Caco-2 (cell line): ENCODE data around the gene KCNH4. TPM values are rescaled to one million over a fixed set of nuclear protein-coding genes. Genes with fewer than 3 reads are reported as not detected.

Experiments used
- BruUV-seq: library from RNA; stranded (reverse); fragments of 400-500 nt; replicated peaks from 2 replicates; lab custom pipeline; 2021; lab: Mats Ljungman, UMichigan
- CTCF ChIA-PET: fragments of 300-600 bp; sonication (Branson Sonifier 250); formaldehyde crosslinking; loops from one replicate; lab custom pipeline; 2022; ENCODE audit warnings: antibody characterized with exemption; lab: Charles Lee
- POLR2A ChIA-PET: fragments of 300-600 bp; sonication (Branson Sonifier 250); formaldehyde crosslinking; loops from one replicate; lab custom pipeline; 2022; ENCODE audit warnings: antibody characterized with exemption; lab: Charles Lee
- DNase-seq, 2 experiments: peaks; one replicate each; pipeline versions ENCODE4 v3.0.0 to v3.0.0-alpha.2; 2020 to 2022
- H3K27me3 ChIP-seq: replicated peaks from 2 replicates; pipeline ENCODE4 v1.6.0; 2011; ENCODE audit warnings: low read length; ENCODE audit not compliant: control insufficient read depth, insufficient read depth
- H3K36me3 ChIP-seq: 2 replicates; pipeline ENCODE4 v1.5.1; 2011; ENCODE audit warnings: low read length; ENCODE audit not compliant: control insufficient read depth, insufficient read depth
- H3K4me1 ChIP-seq: fragments of 250-450 bp; sonication (Bioruptor Pico); 2 replicates; pipeline ENCODE4 v1.5.1; 2020; ENCODE audit warnings: mild to moderate bottlenecking
- H3K4me3 ChIP-seq: 2 replicates; pipeline ENCODE4 v1.5.1; 2011; ENCODE audit warnings: low read depth, mild to moderate bottlenecking, control low read depth, low read length
- H3K9me3 ChIP-seq: fragments of 250-450 bp; sonication (Bioruptor Pico); 2 replicates; pipeline ENCODE4 v1.5.1; 2020; ENCODE audit warnings: mild to moderate bottlenecking, moderate library complexity
- H3K27ac Mint-ChIP-seq: one replicate; pipeline ENCODE4 v1.8.0; 2022; ENCODE audit warnings: mixed read lengths; ENCODE audit not compliant: unreplicated experiment
- H3K27me3 Mint-ChIP-seq: one replicate; pipeline ENCODE4 v1.8.0; 2022; ENCODE audit warnings: mixed read lengths; ENCODE audit not compliant: insufficient read depth, unreplicated experiment
- H3K36me3 Mint-ChIP-seq: one replicate; pipeline ENCODE4 v1.8.0; 2022; ENCODE audit warnings: mild to moderate bottlenecking, mixed read lengths; ENCODE audit not compliant: insufficient read depth, unreplicated experiment
- H3K4me1 Mint-ChIP-seq: one replicate; pipeline ENCODE4 v1.8.0; 2022; ENCODE audit warnings: low read depth, mixed read lengths; ENCODE audit not compliant: unreplicated experiment
- H3K4me3 Mint-ChIP-seq: one replicate; pipeline ENCODE4 v1.8.0; 2022; ENCODE audit warnings: mild to moderate bottlenecking, moderate library complexity, mixed read lengths; ENCODE audit not compliant: unreplicated experiment
- H3K9me3 Mint-ChIP-seq: one replicate; pipeline ENCODE4 v1.8.0; 2022; ENCODE audit warnings: mixed read lengths; ENCODE audit not compliant: unreplicated experiment
- intact Hi-C: fragments of 100-400 bp; cut with micrococcal nuclease; formaldehyde crosslinking; loops from one replicate; pipeline ENCODE4 v1.10.0; 2022; ENCODE audit not compliant: unreplicated experiment
- total RNA-seq: library from RNA; stranded (reverse); gene quantifications from 2 replicates; pipeline ENCODE4 v1.2.3, GENCODE V29; 2022
- TF ChIP-seq, protein P1 (sequence below), 2 experiments: fragments of 200-600 bp in 1 of 2; IDR thresholded peaks; 1 replicate in 1 of 2; 2 replicates in 1 of 2; pipeline versions ENCODE4 v1.5.1 to v1.8.0; 2011 to 2022; ENCODE audit warnings: antibody characterized with exemption in 1 of 2, control low read depth in 1 of 2, inconsistent platforms in 1 of 2, low read depth in 1 of 2, low read length in 1 of 2, mild to moderate bottlenecking in 1 of 2, moderate library complexity in 1 of 2; ENCODE audit not compliant: insufficient read depth in 1 of 2, severe bottlenecking in 1 of 2, unreplicated experiment in 1 of 2

Gene KCNH4
- total RNA-seq, 1 experiment from 2014 or later, result 0.07 TPM

DNA sequence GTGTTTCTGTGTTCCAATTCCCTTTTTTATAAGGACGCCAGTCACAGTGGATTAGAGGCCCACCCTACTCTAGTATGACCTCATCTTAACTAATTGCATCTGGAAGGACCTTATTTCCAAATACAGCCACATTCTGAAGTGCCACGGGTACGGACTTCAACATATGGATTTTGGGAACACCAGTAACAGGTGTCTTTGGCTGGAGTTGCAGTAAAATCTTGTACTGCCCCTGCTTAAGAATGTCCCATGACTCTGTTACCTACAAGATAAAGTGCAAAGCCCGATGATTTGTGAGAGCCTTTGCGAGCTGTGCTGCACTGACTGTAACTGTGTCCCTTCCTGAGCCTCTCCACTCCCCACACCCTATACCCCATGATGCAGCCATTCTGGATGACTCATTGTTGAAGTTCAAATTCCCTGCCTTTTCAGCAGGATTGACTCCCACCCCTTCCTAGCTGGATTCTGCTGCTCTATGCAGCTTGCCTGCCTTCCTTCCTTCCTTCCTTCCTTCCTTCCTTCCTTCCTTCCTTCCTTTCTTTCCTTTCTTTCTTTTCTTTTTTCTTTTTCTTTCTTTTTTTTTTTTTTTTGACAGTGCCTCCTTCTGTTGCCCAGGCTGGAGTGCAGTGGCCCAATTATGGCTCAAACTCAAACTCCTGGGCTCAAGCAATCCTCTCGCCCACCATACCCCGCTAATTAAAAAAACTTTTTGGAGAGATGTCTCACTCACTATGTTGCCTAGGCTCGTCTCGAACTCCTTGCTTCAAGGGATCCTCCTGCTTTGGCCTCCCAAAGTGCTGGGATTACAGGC, 2.2 kb upstream of the KCNH4 start:
- peak overlapping the region; percentile 61 for H3K4me3 ChIP-seq

DNA sequence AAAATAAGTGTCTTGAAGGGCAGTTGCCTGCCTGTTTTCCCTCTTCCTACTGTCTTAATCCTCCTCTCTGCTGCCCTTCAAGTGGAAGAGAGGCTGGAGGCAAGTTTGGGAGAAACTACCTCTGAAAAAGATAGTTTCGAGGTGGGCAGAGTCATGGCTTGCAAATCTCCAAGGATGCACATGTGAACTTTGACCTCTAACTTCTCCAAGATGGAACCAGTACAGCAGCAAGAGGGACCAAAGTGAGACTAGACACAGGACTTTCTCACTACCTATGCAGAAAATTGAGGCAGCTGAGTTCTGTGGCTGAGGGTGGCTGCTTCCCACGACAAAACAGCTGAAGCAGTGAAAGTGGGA, 887 bp upstream of the KCNH4 start:
- Histone ChIP-seq H3K9me3 (no peaks in the 10 kb centered on the region), H3K4me3 (no peak overlapping the region), H3K36me3 (no peaks in the 10 kb centered on the region), H3K27me3 (no peaks in the 10 kb centered on the region; the same call in 1 of the 2 replicates), H3K4me1 (peaks cover 20% of the 10 kb centered on the region)
- no TSS peak for BruUV-seq
- H3K9me3 Mint-ChIP-seq, result no peaks in the 10 kb centered on the region
- TF ChIP-seq, protein P1, sequence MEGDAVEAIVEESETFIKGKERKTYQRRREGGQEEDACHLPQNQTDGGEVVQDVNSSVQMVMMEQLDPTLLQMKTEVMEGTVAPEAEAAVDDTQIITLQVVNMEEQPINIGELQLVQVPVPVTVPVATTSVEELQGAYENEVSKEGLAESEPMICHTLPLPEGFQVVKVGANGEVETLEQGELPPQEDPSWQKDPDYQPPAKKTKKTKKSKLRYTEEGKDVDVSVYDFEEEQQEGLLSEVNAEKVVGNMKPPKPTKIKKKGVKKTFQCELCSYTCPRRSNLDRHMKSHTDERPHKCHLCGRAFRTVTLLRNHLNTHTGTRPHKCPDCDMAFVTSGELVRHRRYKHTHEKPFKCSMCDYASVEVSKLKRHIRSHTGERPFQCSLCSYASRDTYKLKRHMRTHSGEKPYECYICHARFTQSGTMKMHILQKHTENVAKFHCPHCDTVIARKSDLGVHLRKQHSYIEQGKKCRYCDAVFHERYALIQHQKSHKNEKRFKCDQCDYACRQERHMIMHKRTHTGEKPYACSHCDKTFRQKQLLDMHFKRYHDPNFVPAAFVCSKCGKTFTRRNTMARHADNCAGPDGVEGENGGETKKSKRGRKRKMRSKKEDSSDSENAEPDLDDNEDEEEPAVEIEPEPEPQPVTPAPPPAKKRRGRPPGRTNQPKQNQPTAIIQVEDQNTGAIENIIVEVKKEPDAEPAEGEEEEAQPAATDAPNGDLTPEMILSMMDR (IDR thresholded peaks at IDR 0.05; ENCODE audit: insufficient read depth in 1 of 2, low read depth in 1 of 2, low read length in 1 of 2, severe bottlenecking in 1 of 2, unreplicated experiment in 1 of 2), result no peak
- CTCF ChIA-PET, result interaction anchor here (0.6 to 1.5 kb wide), 7 partner anchors 18 to 393 kb away, joined by 3 to 8 read pairs (median 3); partner anchors contain the start of gene KAT2A
- H3K27me3 Mint-ChIP-seq, result peaks cover 10% of the 10 kb centered on the region
- peak overlapping the region; percentile 62 for H3K4me3 Mint-ChIP-seq
- peaks cover 20% of the 10 kb centered on the region for H3K4me1 Mint-ChIP-seq
- H3K27ac Mint-ChIP-seq, result no peak overlapping the region
- DNase-seq, result no peak
- POLR2A ChIA-PET, result no interaction called here
- peaks cover 5% of the 10 kb centered on the region for H3K36me3 Mint-ChIP-seq
- intact Hi-C loops, result loop anchor here (1.0 to 5.0 kb wide), 2 partner anchors 27 to 60 kb away; partner anchors contain the start of genes HSPB9 and KAT2A

More for the DNA sequence above, 2.2 kb upstream of the KCNH4 start:
- POLR2A ChIA-PET, result interaction anchor here (0.6 kb wide), 1 partner anchor 31 kb away, joined by 4 read pairs; no protein-coding TSS in a partner anchor
- Mint-ChIP-seq H3K9me3 (no peaks in the 10 kb centered on the region), H3K36me3 (peaks cover 5% of the 10 kb centered on the region), H3K27ac (peak overlapping the region; percentile 84), H3K4me3 (peak overlapping the region; percentile 77), H3K27me3 (peaks cover 10% of the 10 kb centered on the region), H3K4me1 (peaks cover 20% of the 10 kb centered on the region)
- TF ChIP-seq, protein P1 (IDR thresholded peaks at IDR 0.05; ENCODE audit: insufficient read depth in 1 of 2, low read depth in 1 of 2, low read length in 1 of 2, severe bottlenecking in 1 of 2, unreplicated experiment in 1 of 2), result no peak
- CTCF ChIA-PET, result interaction anchor here (0.6 to 3.1 kb wide), 6 partner anchors 11 to 396 kb away, joined by 3 to 15 read pairs (median 4); partner anchors contain the start of genes GHDC and JUP
- BruUV-seq, result no TSS peak
- Histone ChIP-seq H3K27me3 (no peaks in the 10 kb centered on the region; the same call in 1 of the 2 replicates), H3K9me3 (no peaks in the 10 kb centered on the region), H3K36me3 (no peaks in the 10 kb centered on the region), H3K4me1 (peaks cover 20% of the 10 kb centered on the region)
- DNase-seq, result no peak
- intact Hi-C loops, result loop anchor here (5.0 kb wide), 1 partner anchor 61 kb away; the partner anchor contains the start of genes HSPB9 and KAT2A

DNA sequence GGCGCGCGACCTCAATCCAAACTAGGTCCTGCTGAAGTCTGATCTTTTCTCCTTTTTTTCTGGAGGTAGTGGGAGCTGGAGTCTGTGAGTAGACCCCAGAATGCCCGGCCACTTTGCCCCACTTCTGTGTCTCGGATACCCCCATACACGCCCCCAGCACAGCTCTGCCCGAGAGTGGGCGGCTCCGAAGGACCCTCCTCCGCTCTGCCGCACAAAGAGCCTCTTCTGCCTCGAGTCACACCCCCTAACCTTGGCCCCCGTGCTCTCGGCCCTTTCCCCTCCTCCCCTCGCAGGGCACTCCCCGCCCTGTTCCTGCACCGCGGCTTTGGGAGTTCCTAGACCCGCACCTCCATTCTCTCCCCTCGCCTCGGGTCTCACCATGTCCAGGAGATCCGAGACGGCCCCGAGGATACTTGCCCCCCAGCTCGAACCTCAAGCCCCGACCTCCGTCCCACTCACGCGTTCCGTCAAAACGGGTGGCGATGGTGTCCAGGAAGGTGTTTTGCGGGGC, 476 bp downstream of the KCNH4 start:
- TF ChIP-seq, protein P1 (IDR thresholded peaks at IDR 0.05; ENCODE audit: insufficient read depth in 1 of 2, low read depth in 1 of 2, low read length in 1 of 2, severe bottlenecking in 1 of 2, unreplicated experiment in 1 of 2), result no peak
- Mint-ChIP-seq H3K27me3 (peaks cover 8% of the 10 kb centered on the region), H3K9me3 (no peaks in the 10 kb centered on the region), H3K4me3 (peak overlapping the region; percentile 62), H3K27ac (no peak overlapping the region), H3K36me3 (peaks cover 5% of the 10 kb centered on the region), H3K4me1 (peaks cover 11% of the 10 kb centered on the region)
- no peak for DNase-seq
- Histone ChIP-seq H3K4me3 (peak overlapping the region; percentile 45), H3K27me3 (no peaks in the 10 kb centered on the region; the same call in 1 of the 2 replicates), H3K9me3 (no peaks in the 10 kb centered on the region), H3K4me1 (peaks cover 20% of the 10 kb centered on the region), H3K36me3 (no peaks in the 10 kb centered on the region)
- CTCF ChIA-PET, result interaction anchor here (1.3 to 1.5 kb wide), 2 partner anchors 45 to 50 kb away, joined by 5 to 8 read pairs; no protein-coding TSS in a partner anchor
- intact Hi-C loops, result loop anchor here (5.0 kb wide), 1 partner anchor 58 kb away; the partner anchor contains the start of genes HSPB9 and KAT2A
- no TSS peak for BruUV-seq
- POLR2A ChIA-PET, result no interaction called here
